Measurements from ENCODE around the gene GNAO1.

GNAO1 gene

GRCh38 chr16:56198006-56198754 lies 6.9 kb downstream of the GNAO1 start:
- no peak for DNase-seq

- no peak for DNase-seq
Observed at GRCh38 chr16:56198755-56199114, 7.4 kb downstream of the GNAO1 start.

- DNase-seq, result no peak
Observed at GRCh38 chr16:56199164-56199563, 7.9 kb downstream of the GNAO1 start.

- DNase-seq, result no peak
Observed at GRCh38 chr16:56201030-56201429, 9.7 kb downstream of the GNAO1 start.

- DNase-seq, result no peak
Observed at GRCh38 chr16:56202036-56202435, 10.7 kb downstream of the GNAO1 start.

- no peak for DNase-seq
Observed at GRCh38 chr16:56203052-56203451, 11.8 kb downstream of the GNAO1 start.

GRCh38 chr16:56204816-56205215 lies 13.5 kb downstream of the GNAO1 start:
- no peak for DNase-seq

GRCh38 chr16:56206951-56207350 lies 15.7 kb downstream of the GNAO1 start:
- no peak for DNase-seq

- no peak for DNase-seq
Observed at GRCh38 chr16:56207421-56207820, 16.1 kb downstream of the GNAO1 start.

- DNase-seq, result no peak
Observed at GRCh38 chr16:56211435-56211981, 20.2 kb downstream of the GNAO1 start.

GRCh38 chr16:56212144-56212543 lies 20.9 kb downstream of the GNAO1 start:
- no peak for DNase-seq

GRCh38 chr16:56221995-56222394 lies 30.7 kb downstream of the GNAO1 start:
- DNase-seq, result no peak

GRCh38 chr16:56222474-56222997 lies 31.2 kb downstream of the GNAO1 start:
- DNase-seq, result no peak

GRCh38 chr16:56225017-56225742 lies 33.9 kb downstream of the GNAO1 start:
- no peak for DNase-seq

GRCh38 chr16:56226187-56226586 lies 34.9 kb downstream of the GNAO1 start:
- DNase-seq, result no peak

- DNase-seq, result no peak
Observed at GRCh38 chr16:56226845-56227525, 35.7 kb downstream of the GNAO1 start.

- DNase-seq, result no peak
Observed at GRCh38 chr16:56227936-56228335, 36.6 kb downstream of the GNAO1 start.

- no peak for DNase-seq
Observed at GRCh38 chr16:56228476-56228875, 37.2 kb downstream of the GNAO1 start.

GRCh38 chr16:56233795-56234566 lies 42.7 kb downstream of the GNAO1 start:
- DNase-seq, result no peak

- DNase-seq, result no peak
Observed at GRCh38 chr16:56234737-56235136, 43.4 kb downstream of the GNAO1 start.

GRCh38 chr16:56237451-56237930 lies 46.2 kb downstream of the GNAO1 start:
- DNase-seq, result no peak

GRCh38 chr16:56238188-56238587 lies 46.9 kb downstream of the GNAO1 start:
- DNase-seq, result no peak

All from KG1 (cell line).